Panc1 (cell line): ENCODE results near the gene SCUBE2.

ENCODE experiments used
- CTCF ChIP-seq: fragments of 450-650 bp; IDR thresholded peaks from 2 replicates; pipeline ENCODE4 v1.5.1; 2017; ENCODE audit warnings: mild to moderate bottlenecking
- POLR2AphosphoS5 ChIP-seq: IDR thresholded peaks from 2 replicates; pipeline ENCODE4 v1.6.1; 2012; ENCODE audit warnings: mild to moderate bottlenecking, low read depth, low read length, moderate library complexity
- TF ChIP-seq, protein P1 (sequence below), 2 experiments: IDR thresholded peaks; 2 replicates each; pipeline ENCODE4 v1.6.1; 2011 to 2012; ENCODE audit warnings: low read depth in 2 of 2, control low read depth in 1 of 2, low read length in 1 of 2, mild to moderate bottlenecking in 1 of 2, moderate library complexity in 1 of 2; ENCODE audit not compliant: insufficient read depth in 1 of 2

GRCh38 chr11:9049959-9050358 is 41.4 kb downstream of the SCUBE2 start:
- no peak for TF ChIP-seq POLR2AphosphoS5
- TF ChIP-seq CTCF = no peak
- TF ChIP-seq, protein P1, sequence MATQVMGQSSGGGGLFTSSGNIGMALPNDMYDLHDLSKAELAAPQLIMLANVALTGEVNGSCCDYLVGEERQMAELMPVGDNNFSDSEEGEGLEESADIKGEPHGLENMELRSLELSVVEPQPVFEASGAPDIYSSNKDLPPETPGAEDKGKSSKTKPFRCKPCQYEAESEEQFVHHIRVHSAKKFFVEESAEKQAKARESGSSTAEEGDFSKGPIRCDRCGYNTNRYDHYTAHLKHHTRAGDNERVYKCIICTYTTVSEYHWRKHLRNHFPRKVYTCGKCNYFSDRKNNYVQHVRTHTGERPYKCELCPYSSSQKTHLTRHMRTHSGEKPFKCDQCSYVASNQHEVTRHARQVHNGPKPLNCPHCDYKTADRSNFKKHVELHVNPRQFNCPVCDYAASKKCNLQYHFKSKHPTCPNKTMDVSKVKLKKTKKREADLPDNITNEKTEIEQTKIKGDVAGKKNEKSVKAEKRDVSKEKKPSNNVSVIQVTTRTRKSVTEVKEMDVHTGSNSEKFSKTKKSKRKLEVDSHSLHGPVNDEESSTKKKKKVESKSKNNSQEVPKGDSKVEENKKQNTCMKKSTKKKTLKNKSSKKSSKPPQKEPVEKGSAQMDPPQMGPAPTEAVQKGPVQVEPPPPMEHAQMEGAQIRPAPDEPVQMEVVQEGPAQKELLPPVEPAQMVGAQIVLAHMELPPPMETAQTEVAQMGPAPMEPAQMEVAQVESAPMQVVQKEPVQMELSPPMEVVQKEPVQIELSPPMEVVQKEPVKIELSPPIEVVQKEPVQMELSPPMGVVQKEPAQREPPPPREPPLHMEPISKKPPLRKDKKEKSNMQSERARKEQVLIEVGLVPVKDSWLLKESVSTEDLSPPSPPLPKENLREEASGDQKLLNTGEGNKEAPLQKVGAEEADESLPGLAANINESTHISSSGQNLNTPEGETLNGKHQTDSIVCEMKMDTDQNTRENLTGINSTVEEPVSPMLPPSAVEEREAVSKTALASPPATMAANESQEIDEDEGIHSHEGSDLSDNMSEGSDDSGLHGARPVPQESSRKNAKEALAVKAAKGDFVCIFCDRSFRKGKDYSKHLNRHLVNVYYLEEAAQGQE (IDR thresholded peaks at IDR 0.05; ENCODE audit: insufficient read depth in 1 of 2, low read depth in 2 of 2, low read length in 1 of 2) = no peak
